SK-N-MC (cell line): ENCODE measurements around the gene TASP1.

Experiments used
- EZH2 ChIP-seq: fragments of 200-600 bp; sonication (generic); IDR thresholded peaks from one replicate; pipeline ENCODE4 v1.6.1; 2017; ENCODE audit warnings: antibody characterized with exemption
- FOXP2 ChIP-seq: optimal IDR thresholded peaks from 2 replicates; pipeline ENCODE3; 2011; ENCODE audit warnings: mild to moderate bottlenecking, moderate library complexity; ENCODE audit not compliant: insufficient read depth; ENCODE audit errors: extremely low read length, control extremely low read depth

GRCh38 chr20:13611611-13612125 is 27.1 kb downstream of the TASP1 start:
- TF ChIP-seq EZH2 (no peak), FOXP2 (no peak)
